Neuron (in vitro differentiated cells): Measurements from ENCODE around the gene CTNNBIP1.

ENCODE experiments used
- H2AFZ ChIP-seq: one replicate; pipeline ENCODE4 v1.6.1; 2013; ENCODE audit warnings: low read depth, mild to moderate bottlenecking, inconsistent platforms, low read length, moderate library complexity
- H3K27me3 ChIP-seq: one replicate; pipeline ENCODE4 v1.6.1; 2013; ENCODE audit warnings: low read length; ENCODE audit not compliant: insufficient read depth
- H3K36me3 ChIP-seq: one replicate; pipeline ENCODE4 v1.6.1; 2013; ENCODE audit warnings: low read length; ENCODE audit not compliant: insufficient read depth
- H3K4me1 ChIP-seq: one replicate; pipeline ENCODE4 v1.6.1; 2013; ENCODE audit warnings: low read length; ENCODE audit not compliant: insufficient read depth
- H3K4me3 ChIP-seq: 2 replicates; pipeline ENCODE4 v1.5.1; 2013; ENCODE audit warnings: mild to moderate bottlenecking, low read length, moderate library complexity
- H3K9me3 ChIP-seq: one replicate; pipeline ENCODE4 v1.6.1; 2013; ENCODE audit warnings: low read length

Gene CTNNBIP1

GRCh38 chr1:9824702-9825089 lies 85.4 kb downstream of the CTNNBIP1 start:
- Histone ChIP-seq H3K36me3 (no peaks in the 10 kb centered on the region), H3K4me1 (peaks cover 24% of the 10 kb centered on the region), H3K27me3 (no peaks in the 10 kb centered on the region), H2AFZ (peak overlapping the region; percentile 100), H3K4me3 (peak overlapping the region; percentile 73), H3K9me3 (no peaks in the 10 kb centered on the region)

DNA sequence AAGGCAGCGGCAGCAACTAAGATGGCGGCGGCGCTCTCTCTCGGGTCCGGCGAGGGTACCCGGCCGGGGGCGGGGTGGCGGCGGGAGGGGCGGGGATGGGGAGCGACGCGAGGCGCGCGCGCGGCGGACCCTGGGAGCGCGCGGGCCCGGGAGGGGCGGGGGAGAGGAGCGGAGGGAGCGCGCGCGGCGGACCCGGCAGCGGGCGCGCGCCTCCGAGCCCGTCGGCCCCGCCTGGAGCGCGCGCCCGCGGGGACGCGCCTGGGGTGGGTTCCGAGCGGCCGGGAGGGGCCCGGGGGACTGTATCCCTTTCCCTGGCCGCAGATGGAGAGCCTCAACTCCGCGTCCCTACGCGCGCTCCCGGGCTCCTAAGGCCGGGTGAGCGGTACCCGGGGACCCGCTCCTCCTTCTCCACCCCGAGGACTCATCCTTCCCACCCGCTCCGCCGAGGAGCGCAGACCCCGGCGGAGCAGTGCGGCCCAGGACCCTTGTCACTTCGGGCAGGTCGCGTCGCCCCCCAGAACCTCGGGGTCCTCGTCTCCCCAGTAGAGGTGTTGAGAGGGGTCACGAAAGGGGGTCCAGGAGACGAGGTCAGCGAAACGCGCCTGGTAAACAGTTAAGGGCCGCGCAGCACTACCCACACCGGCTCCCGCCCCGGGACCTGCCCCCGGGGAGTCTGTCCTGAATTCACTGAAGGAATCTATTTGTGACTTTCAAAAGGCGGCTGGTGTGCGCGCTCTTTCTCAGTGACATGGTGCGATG lies 85.9 kb downstream of the CTNNBIP1 start, which contains the start of gene CLSTN1:
Gene CLSTN1, minus strand, starts transcription at position 23 of the 759 bp plus-strand sequence. CDS start 232 bp downstream, outside the sequence.
- H3K27me3 ChIP-seq = no peaks in the 10 kb centered on the region
- peak within 1 kb of the TSS; percentile 100 for H2AFZ ChIP-seq
- H3K4me1 ChIP-seq = peaks cover 24% of the 10 kb centered on the region
- H3K4me3 ChIP-seq = peak within 1 kb of the TSS; percentile 87
- H3K9me3 ChIP-seq = no peaks in the 10 kb centered on the region
- H3K36me3 ChIP-seq = no peaks in the 10 kb centered on the region

DNA sequence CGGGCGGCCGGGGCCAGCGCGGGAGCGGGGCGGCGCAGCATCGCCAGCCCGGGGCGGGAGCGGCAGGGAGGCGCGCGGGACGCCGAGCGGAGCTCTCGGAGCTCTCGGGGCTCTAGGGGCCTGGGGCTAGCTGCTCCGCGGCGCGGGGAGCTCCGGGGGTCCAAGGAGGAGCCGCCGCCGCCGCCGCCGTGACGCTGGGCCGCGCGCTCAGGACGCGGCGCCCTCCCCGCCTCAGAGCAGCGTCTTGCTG lies 86.5 kb downstream of the CTNNBIP1 start:
- peaks cover 24% of the 10 kb centered on the region for H3K4me1 ChIP-seq
- H3K36me3 ChIP-seq = no peaks in the 10 kb centered on the region
- H3K27me3 ChIP-seq = no peaks in the 10 kb centered on the region
- H2AFZ ChIP-seq = no peak overlapping the region
- no peaks in the 10 kb centered on the region for H3K9me3 ChIP-seq
- H3K4me3 ChIP-seq = peak overlapping the region; percentile 87

GRCh38 chr1:9822897-9823692 lies 87.0 kb downstream of the CTNNBIP1 start:
- Histone ChIP-seq H3K9me3 (no peaks in the 10 kb centered on the region), H2AFZ (no peak overlapping the region), H3K4me3 (peak overlapping the region; percentile 87), H3K36me3 (no peaks in the 10 kb centered on the region), H3K27me3 (no peaks in the 10 kb centered on the region), H3K4me1 (peaks cover 24% of the 10 kb centered on the region)

- Histone ChIP-seq H3K36me3 (no peaks in the 10 kb centered on the region), H3K4me1 (peaks cover 24% of the 10 kb centered on the region), H3K4me3 (peak overlapping the region; percentile 87), H3K9me3 (peaks cover 4% of the 10 kb centered on the region), H3K27me3 (no peaks in the 10 kb centered on the region), H2AFZ (no peak overlapping the region)
These were observed 87.6 kb downstream of the CTNNBIP1 start for GRCh38 chr1:9822490-9822889.

DNA sequence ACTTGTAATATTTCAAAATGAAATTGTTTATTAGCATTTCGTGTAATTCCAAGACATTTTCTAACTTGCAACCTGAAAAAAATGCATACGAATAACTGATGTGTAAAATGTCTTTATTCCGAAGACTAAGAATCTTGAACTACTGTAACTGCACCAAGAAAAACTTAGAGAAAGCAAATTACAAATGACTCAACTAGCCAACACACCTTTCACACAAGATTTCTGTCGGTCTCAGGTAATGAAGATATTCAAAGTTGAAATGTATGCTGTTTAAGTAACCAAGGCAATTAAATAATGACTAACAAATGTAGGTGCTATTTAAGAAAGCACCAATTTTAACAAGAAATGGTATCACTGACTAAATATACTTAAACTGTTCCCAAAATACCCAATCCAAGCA lies 88.4 kb downstream of the CTNNBIP1 start:
- H3K4me1 ChIP-seq = peaks cover 24% of the 10 kb centered on the region

DNA sequence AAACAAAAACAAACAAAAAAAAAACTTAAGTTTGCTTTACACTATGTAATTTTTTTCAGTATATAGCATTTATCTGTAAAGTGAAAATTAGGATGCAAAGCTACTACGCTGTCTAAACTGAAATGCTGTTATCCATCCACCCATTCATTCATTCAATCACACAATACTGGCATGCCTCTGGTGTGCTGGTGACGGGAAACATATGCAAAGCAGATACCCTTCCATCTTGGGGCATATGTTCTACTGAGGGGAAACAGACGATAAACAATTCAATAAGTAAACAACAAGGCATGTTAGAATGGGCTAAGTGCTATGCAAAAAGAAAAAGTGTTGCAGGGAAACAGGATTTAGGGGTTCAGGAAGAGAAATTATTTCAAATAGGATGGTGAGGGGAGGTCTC lies 89.5 kb downstream of the CTNNBIP1 start:
- H3K4me3 ChIP-seq = no peak overlapping the region
- H2AFZ ChIP-seq = no peak overlapping the region
- peaks cover 4% of the 10 kb centered on the region for H3K9me3 ChIP-seq
- peaks cover 24% of the 10 kb centered on the region for H3K4me1 ChIP-seq
- H3K36me3 ChIP-seq = no peaks in the 10 kb centered on the region
- H3K27me3 ChIP-seq = no peaks in the 10 kb centered on the region

More for the DNA sequence above, 88.4 kb downstream of the CTNNBIP1 start:
- H3K9me3 ChIP-seq = peaks cover 4% of the 10 kb centered on the region
- no peaks in the 10 kb centered on the region for H3K27me3 ChIP-seq
- H3K36me3 ChIP-seq = no peaks in the 10 kb centered on the region
- no peak overlapping the region for H2AFZ ChIP-seq
- H3K4me3 ChIP-seq = peak overlapping the region; percentile 87

DNA sequence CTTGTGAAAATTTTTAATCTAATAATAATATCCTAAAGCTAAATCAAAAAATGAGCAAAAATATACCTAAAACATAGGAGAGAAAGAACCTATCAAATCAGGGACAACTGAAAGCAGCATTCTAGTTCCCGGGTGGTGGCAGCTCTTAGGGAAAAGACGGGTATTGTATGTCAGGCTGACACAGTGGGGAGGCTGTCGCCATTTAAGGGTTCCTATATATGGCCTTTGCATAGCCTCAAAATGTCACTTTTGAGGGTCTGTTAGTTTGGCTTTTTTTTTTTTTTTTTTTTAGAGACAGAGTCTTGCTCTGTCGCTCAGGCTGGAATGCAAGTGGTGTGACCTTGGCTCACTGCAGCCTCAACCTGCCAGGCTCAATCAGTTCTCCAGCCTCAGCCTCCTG lies 92.3 kb downstream of the CTNNBIP1 start:
- no peaks in the 10 kb centered on the region for H3K36me3 ChIP-seq
- H3K4me3 ChIP-seq = no peak overlapping the region
- no peak overlapping the region for H2AFZ ChIP-seq
- H3K4me1 ChIP-seq = peaks cover 19% of the 10 kb centered on the region
- H3K27me3 ChIP-seq = no peaks in the 10 kb centered on the region
- peaks cover 4% of the 10 kb centered on the region for H3K9me3 ChIP-seq

- H3K9me3 ChIP-seq = peaks cover 4% of the 10 kb centered on the region
- no peak overlapping the region for H2AFZ ChIP-seq
- H3K27me3 ChIP-seq = no peaks in the 10 kb centered on the region
- H3K4me1 ChIP-seq = peaks cover 6% of the 10 kb centered on the region
- no peak overlapping the region for H3K4me3 ChIP-seq
- H3K36me3 ChIP-seq = no peaks in the 10 kb centered on the region
These were observed 93.9 kb downstream of the CTNNBIP1 start for GRCh38 chr1:9816199-9816598.

GRCh38 chr1:9815150-9815549 lies 94.9 kb downstream of the CTNNBIP1 start:
- Histone ChIP-seq H3K4me1 (no peaks in the 10 kb centered on the region), H3K36me3 (no peaks in the 10 kb centered on the region), H2AFZ (no peak overlapping the region), H3K9me3 (peaks cover 4% of the 10 kb centered on the region), H3K27me3 (no peaks in the 10 kb centered on the region), H3K4me3 (no peak overlapping the region)

GRCh38 chr1:9814619-9815018 lies 95.5 kb downstream of the CTNNBIP1 start:
- Histone ChIP-seq H3K9me3 (peaks cover 4% of the 10 kb centered on the region), H3K27me3 (no peaks in the 10 kb centered on the region), H2AFZ (no peak overlapping the region), H3K36me3 (no peaks in the 10 kb centered on the region), H3K4me1 (no peaks in the 10 kb centered on the region), H3K4me3 (no peak overlapping the region)

GRCh38 chr1:9811239-9811966 lies 98.7 kb downstream of the CTNNBIP1 start:
- Histone ChIP-seq H3K4me1 (peaks cover 7% of the 10 kb centered on the region), H2AFZ (no peak overlapping the region), H3K36me3 (no peaks in the 10 kb centered on the region), H3K9me3 (no peaks in the 10 kb centered on the region), H3K27me3 (no peaks in the 10 kb centered on the region), H3K4me3 (no peak overlapping the region)

GRCh38 chr1:9809100-9809510 lies 101.0 kb downstream of the CTNNBIP1 start:
- H3K27me3 ChIP-seq = no peaks in the 10 kb centered on the region
- H3K36me3 ChIP-seq = peaks cover 2% of the 10 kb centered on the region
- no peak overlapping the region for H3K4me3 ChIP-seq
- H2AFZ ChIP-seq = no peak overlapping the region
- peaks cover 10% of the 10 kb centered on the region for H3K4me1 ChIP-seq
- no peaks in the 10 kb centered on the region for H3K9me3 ChIP-seq
